HG02763 (cell line): Measurements from ENCODE around the gene RGS13.
A peak's percentile ranks its signal among the peaks of the same experiment; 100 is the strongest.

ENCODE experiments used
- ATAC-seq: cut with Tn5 transposase; IDR thresholded peaks from one replicate; pipeline ENCODE4 v1.9.1; 2021; ENCODE audit warnings: mild to moderate bottlenecking, moderate library complexity; ENCODE audit not compliant: unreplicated experiment

Gene RGS13

GRCh38 chr1:192635939-192636338 is at the start of gene RGS13:
Gene RGS13, plus strand, starts transcription at chr1:192636147. Its CDS starts 8,188 bp downstream, at chr1:192644335.
- ATAC-seq = no peak

- ATAC-seq = no peak
These were observed 48.3 kb upstream of the RGS13 start for GRCh38 chr1:192587386-192588266.

GRCh38 chr1:192588546-192588945 is 47.4 kb upstream of the RGS13 start:
- no peak for ATAC-seq

GRCh38 chr1:192589813-192590212 is 46.1 kb upstream of the RGS13 start:
- ATAC-seq = no peak

- ATAC-seq = no peak
These were observed 43.4 kb upstream of the RGS13 start for GRCh38 chr1:192592517-192592916.

- no peak for ATAC-seq
These were observed 42.8 kb upstream of the RGS13 start for GRCh38 chr1:192592981-192593708.

GRCh38 chr1:192595299-192595698 is 40.6 kb upstream of the RGS13 start:
- no peak for ATAC-seq

- ATAC-seq = no peak
These were observed 37.4 kb upstream of the RGS13 start for GRCh38 chr1:192598589-192598988.

GRCh38 chr1:192600275-192600674 is 35.7 kb upstream of the RGS13 start:
- no peak for ATAC-seq

GRCh38 chr1:192601143-192601542 is 34.8 kb upstream of the RGS13 start:
- ATAC-seq = peak; percentile 36

- peak; percentile 38 for ATAC-seq
These were observed 34.4 kb upstream of the RGS13 start for GRCh38 chr1:192601567-192601966.

- no peak for ATAC-seq
These were observed 33.2 kb upstream of the RGS13 start for GRCh38 chr1:192602757-192603156.

GRCh38 chr1:192603218-192603787 is 32.6 kb upstream of the RGS13 start:
- ATAC-seq = no peak

- ATAC-seq = peak; percentile 27
These were observed 30.8 kb upstream of the RGS13 start for GRCh38 chr1:192604979-192605620.

GRCh38 chr1:192608671-192609070 is 27.3 kb upstream of the RGS13 start:
- ATAC-seq = no peak

GRCh38 chr1:192609110-192610079 is 26.6 kb upstream of the RGS13 start:
- peak; percentile 98 for ATAC-seq

GRCh38 chr1:192610112-192610889 is 25.6 kb upstream of the RGS13 start:
- ATAC-seq = no peak

GRCh38 chr1:192615055-192615454 is 20.9 kb upstream of the RGS13 start:
- peak; percentile 49 for ATAC-seq

GRCh38 chr1:192620071-192620635 is 15.8 kb upstream of the RGS13 start:
- ATAC-seq = no peak
